Measurements from ENCODE around the gene PANX1. TPM values are rescaled to one million over a fixed set of nuclear protein-coding genes. Genes with fewer than 3 reads are reported as not detected.
"Not testable (repeated sequence)": the region's sequence is repeated elsewhere in the genome, so short reads cannot be mapped to it uniquely, and the experiment has no call there.

Gene PANX1, protein sequence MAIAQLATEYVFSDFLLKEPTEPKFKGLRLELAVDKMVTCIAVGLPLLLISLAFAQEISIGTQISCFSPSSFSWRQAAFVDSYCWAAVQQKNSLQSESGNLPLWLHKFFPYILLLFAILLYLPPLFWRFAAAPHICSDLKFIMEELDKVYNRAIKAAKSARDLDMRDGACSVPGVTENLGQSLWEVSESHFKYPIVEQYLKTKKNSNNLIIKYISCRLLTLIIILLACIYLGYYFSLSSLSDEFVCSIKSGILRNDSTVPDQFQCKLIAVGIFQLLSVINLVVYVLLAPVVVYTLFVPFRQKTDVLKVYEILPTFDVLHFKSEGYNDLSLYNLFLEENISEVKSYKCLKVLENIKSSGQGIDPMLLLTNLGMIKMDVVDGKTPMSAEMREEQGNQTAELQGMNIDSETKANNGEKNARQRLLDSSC
- total RNA-seq (ENCODE audit: insufficient read depth, low replicate concordance), result 52.2 TPM

DNA sequence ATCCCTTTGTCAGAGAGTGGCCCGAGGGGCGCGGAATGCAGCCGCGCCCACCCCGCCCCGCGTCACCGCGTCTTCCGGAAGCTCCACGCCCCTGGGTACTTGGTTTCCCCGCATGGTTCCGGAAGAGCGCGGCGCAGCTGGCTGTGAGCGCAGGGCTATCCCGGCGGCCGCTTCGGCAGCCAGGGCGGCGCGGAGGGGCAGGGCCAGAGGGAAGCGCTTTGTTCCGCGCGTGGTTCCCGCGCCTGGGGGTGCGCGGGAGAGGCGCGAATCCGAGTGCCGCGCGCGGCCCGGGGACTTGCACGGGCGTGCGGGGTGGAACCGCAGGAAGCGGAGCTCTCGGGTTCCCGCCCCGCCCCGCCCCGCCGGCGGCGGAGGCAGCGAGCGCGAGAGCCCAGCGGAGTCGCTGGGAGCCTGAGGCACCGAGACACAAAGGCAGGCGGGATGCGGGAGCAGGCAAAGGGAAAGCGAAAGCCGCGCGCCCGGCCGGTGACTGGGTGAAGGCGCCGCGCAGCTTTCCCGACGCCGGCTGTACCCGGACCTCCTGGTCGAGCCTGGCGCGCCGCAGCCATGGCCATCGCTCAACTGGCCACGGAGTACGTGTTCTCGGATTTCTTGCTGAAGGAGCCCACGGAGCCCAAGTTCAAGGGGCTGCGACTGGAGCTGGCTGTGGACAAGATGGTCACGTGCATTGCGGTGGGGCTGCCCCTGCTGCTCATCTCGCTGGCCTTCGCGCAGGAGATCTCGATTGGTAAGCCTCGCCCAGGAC is at the start of gene PANX1:
Gene PANX1, plus strand, starts transcription at position 96 of the 766 bp plus-strand sequence. Its CDS starts 472 bp downstream, at position 568.
- DNase-seq (ENCODE audit: low spot score), result peak; percentile 89

DNA sequence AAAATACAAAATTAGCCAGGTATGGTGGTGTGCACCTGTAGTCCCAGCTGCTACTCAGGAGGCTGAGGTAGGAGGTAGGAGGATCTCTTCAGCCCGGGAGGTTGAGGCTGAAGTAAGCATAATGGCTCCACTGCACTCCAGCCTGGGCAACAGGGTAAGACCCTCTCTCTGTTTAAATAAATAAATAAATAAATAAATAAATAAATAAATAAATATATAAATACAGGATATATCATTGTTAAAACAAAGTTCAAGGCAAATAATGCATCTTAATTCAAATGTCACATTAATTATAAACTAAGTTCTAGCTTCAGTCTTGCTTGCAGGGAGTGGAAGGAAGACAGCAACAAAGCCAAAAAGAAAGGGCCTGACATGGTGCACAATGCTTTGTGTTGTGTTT is 44.5 kb upstream of the PANX1 start:
- no peak for DNase-seq (ENCODE audit: low spot score)

DNA sequence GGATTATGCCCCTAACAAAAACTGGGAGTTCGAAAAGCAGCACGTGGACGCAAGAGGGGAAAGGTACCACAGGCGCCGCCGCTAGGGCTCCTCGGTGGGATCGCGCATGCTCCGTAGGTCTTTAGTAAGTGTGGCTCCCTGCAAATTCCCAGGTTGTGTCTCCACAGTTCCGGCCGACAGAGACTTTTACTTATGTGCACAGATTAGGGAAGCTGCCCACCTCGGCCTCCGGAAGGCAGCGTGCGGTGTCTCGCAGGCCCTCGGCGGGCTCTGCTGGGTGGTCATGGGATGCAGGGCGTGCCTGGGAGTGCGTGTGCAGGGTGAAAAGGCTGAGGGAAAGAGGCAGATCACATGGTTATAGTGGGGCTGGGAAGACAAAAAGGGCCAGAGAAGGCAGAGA is 39.7 kb upstream of the PANX1 start:
- no peak for DNase-seq (ENCODE audit: low spot score)

DNA sequence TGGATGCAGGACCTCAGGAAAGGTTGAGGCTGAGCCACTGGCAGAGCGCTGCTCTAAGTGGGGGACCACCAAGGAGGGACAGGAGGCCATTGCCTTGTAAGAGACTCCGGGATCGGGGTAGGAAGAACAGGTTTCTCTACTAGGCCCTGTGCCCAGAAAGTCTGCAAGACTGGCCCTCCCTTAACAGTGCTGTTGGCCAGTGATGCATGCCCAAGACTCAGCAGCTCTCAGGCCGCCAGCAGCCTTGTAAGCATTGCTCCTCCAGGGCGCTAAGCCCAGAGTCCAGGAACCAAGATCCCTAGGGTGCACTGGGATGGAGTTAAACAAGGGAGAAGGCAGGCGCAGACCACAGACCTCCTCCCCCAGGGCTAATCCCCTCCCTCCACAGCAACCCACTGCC is 39.3 kb upstream of the PANX1 start:
- DNase-seq (ENCODE audit: low spot score), result no peak

DNA sequence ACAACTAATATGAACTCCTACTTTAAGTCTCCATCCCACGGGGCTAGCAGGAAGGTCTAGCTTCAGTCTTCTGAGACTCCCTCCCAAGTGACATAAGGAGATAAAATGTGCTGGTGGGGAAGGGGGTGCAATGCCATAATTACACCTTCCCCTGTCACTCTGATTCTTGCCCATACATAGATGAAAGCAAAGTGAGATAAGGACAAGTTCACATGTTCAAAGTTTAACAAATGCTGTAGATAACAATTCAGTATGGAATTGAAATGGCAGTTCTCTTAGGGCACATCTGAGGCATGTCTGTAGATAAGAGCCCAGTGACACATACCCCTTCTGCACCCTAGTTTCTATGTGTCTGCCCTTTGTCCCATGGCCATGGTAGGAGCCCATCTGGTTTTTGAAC is 38.2 kb upstream of the PANX1 start:
- DNase-seq (ENCODE audit: low spot score), result no peak

DNA sequence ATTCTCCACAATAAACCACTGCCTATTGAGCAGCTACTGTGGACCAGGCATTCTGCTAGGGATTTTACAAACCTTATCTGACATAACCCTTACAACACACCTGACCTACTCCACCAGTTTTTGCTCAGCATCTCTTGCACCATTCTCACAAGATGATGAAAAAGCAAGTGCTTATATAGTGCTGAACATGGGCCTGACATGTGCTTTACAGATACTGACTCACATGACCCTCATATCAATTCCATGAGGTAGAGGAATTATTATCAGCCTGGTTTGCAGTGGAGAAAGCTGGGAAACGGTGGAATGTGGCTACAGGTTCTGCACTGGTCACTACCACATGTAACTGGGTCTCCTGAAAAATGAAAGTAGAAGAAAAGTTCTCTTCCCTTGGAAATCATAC is 37.5 kb upstream of the PANX1 start:
- no peak for DNase-seq (ENCODE audit: low spot score)

DNA sequence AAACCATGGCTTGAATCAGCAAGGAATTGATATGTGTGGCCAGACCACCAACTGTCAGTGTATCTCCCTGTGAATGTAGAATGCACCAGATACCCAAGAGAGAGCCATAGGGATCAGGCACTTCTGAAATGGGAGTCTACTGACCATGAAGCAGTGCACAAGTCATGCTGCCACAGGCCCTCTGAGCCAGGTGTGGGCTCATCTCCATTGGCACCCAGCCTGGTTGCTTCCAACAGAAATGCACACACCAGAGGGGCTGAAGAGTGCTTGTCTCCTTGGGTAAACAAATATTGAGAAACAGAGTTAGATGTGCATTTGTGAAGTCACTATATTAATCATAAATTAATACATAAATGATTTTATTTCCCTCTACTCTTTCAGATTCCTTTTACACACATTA is 28.4 kb upstream of the PANX1 start:
- no peak for DNase-seq (ENCODE audit: low spot score)

DNA sequence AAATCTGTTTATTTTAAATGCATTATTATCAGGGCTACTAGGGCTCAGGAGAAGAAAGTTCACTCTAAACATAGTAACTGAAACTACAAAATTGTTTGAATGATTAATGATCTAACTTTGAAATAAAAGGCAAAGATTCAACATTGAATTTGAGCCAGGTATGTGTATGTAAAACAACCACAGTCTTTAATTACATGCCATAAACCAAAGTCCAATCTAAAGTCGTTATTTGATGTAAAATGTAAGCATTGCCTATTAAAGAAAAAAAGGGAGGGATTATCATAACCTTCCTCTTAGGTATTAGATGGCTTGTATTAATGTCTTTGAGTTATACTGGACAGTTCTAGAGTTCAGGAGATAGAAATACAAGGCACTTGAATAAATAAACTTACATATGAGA is 25.2 kb upstream of the PANX1 start:
- DNase-seq (ENCODE audit: low spot score), result no peak

DNA sequence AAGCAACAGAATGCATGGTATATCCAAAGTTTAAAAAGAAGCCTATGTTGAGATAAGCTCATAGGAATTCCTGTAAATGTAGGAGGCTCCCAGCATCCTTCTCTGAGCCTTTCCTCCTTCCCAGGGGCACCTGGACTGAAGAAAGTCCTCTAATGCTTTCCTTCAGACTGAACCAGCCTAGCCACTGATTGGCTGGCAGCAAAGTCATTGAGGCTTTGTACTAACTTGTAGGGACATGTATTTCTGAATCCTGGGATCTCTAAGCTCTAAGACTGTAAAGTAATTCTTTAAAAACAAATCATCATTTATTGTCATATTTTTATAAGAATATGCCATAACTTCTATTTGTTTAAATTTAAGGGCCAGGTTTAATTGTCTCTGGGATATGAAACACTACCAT is 23.9 kb upstream of the PANX1 start:
- no peak for DNase-seq (ENCODE audit: low spot score)

DNA sequence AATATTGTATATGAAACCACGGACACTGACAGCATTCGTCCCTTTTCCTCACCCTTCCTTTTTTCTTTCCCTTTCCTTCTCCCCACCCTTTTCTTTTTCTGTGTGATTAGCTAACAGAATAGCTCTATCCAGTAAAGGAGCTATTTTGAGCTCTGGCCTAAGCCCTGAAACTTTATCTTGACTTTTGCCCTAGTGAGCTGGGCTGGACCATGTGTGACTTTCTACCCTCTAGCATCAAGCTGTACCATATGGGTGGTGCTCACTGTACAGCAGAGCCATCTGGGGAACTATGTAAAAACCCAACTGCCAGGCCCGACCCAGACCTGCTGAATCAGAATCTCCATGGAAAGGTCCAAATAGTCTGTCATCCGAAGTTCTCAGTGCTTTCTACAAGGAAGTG is 21.9 kb upstream of the PANX1 start:
- DNase-seq (ENCODE audit: low spot score), result no peak

DNA sequence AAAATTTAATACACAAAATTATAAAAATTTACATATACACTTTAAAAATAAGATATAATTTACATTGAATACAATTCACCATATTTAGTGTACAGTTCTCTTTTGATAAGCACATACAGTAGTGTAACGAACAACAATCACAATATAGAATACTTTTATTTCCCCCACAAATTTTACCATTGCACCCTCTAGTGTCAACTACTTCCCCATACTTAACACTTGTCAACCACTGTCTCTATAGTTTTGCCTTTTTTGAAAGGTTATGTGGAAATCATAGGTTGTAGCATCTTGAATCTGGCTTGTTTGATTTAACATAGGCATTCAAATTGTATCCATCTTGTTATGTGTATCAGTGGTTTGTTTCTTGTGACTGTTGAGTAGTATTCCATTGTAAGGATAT is 21.3 kb upstream of the PANX1 start:
- no peak for DNase-seq (ENCODE audit: low spot score)

DNA sequence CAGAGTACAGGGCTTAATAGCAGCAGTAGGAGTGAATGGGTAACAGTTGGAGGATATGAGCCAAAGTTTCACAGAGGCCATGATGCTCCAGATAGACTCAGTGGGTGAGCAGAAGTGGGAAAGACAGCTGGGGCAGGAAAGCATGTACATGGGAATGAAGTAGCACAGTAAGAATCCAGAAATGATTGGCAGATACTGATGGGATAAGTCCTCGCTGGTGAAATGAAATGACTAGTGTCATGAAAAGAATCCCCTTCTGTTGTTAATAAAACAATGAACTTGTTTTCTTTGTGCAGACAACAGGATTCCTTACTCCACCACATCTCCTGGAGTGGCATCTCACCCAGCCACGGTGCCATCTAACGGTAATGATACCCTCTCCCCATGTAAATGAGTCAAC is 17.4 kb upstream of the PANX1 start:
- no peak for DNase-seq (ENCODE audit: low spot score)

DNA sequence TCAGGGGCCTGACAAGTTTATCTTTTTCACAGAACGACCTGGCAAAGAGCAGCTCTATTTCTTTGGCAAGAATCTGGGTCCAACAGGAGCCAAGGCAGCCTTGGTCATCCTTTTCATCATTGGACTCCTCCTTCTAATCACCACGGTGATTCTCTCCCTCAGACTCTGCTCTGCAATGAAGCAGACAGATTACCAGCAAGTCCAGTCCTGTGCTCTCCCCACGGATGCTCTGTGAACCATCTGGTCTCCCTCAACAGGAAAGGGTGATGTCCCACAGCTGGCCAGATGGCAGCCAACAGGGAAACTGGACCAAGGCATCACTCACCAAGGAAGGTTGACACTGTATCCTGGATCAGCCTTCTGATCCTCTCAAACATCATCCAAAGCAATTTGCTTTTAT is 17.0 kb upstream of the PANX1 start:
- DNase-seq (ENCODE audit: low spot score), result peak; percentile 12

DNA sequence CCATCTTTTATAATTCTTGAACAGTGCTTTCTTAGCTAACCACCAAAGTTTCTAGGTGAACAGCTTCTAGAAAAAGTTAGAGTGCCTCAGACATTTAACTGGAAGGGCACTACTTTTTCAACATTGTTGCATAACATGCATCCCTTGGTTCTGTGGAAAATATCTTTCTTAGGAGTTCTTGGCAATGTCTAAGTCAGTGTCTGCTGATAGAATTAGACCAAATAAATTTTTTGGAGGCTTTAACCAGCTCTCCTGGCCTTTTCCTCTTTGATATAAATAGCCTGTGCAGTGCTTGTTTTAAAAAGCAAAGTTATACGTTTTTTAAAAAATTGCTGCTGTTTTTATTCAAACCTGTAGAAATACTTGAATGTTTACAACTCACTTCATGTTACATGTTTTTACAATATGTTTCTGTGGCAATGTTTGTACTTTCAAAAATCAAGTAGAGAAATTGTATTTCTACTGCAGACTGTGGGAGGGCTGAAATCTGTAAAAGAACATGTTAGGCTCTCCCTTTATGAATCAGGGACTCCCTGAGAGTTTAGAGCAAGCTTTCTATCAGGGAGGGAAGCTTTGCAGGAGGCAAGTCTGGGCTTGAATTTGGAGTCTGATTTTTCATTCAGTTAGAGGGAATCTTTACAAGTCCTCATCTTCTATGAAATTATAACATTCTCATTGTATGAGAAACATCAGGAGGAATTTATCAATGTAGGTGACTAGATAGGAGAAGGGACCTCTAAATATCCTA is 16.3 kb upstream of the PANX1 start:
- peak; percentile 64 for DNase-seq (ENCODE audit: low spot score)

DNA sequence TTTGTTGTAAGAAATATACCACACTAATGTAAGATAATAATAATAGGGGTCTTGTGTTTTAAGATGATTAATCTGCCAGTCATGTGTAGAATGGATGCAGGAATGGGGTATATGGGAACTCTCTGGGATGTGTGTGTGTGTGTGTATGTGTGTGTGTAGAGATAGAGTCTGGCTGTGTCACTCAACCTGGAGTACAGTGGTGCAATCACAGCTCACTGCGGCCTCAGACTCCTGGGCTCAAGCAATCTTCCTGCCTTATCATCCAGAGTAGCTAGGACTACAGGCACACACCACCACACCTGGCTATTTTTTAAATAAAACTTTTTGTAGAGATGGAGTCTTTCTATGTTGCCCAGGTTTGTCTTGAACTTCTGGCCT is 11.5 kb upstream of the PANX1 start:
- no peak for DNase-seq (ENCODE audit: low spot score)

DNA sequence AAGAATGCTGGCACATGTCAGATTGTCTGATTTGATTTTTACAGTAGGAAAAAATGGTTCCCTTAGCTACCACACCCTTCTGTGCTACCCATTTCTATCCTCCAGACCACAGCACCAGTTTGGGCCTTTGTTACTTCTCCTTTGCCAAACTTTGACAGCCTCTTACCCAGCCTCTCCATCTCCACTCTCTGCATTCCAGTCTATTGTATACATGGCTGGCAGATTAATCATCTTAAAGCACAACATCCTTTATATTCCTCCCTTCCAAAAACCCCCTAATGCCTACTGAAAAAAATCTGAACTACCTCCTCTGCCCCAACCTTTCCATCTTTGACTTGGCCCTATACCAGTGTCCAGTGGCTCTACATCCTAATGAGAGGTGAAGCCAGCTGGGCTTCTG is 10.8 kb upstream of the PANX1 start:
- no peak for DNase-seq (ENCODE audit: low spot score)

DNA sequence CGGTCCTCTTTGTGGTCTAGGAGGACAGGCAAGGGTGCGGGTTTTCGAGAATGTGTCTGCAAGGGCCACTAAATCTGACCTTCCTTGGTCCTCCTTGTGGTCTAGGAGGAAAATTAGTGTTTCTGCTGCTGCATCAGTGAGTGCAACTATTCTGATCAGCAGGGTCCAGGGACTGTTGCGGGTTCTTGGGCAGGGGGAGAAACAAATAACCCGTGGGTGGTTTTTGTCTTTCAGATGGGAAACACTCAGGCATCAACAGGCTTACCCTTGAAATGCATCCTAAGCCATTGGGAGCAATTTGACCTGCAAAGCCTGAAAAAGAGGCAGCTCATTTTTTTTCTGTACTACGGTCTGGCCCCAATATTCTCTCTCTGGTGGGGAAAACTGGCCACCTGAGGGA is 9.0 kb upstream of the PANX1 start:
- DNase-seq (ENCODE audit: low spot score), result not testable (repeated sequence)

DNA sequence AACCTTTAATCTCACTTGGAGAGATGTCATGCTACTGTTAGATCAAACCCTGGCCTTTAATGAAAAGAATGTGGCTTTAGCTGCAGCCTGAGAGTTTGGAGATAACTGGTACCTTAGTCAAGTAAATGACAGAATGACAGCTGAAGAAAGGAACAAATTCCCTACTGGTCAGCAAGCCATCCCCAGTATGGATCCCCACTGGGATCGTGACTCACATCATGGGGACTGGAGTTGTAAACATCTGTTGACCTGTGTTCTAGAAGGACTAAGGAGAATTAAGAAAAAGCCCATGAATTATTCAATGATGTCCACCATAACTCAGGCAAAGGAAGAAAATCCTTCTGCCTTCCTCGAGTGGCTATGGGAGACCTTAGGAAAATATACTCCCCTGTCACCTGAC is 8.1 kb upstream of the PANX1 start:
- DNase-seq (ENCODE audit: low spot score), result not testable (repeated sequence)

DNA sequence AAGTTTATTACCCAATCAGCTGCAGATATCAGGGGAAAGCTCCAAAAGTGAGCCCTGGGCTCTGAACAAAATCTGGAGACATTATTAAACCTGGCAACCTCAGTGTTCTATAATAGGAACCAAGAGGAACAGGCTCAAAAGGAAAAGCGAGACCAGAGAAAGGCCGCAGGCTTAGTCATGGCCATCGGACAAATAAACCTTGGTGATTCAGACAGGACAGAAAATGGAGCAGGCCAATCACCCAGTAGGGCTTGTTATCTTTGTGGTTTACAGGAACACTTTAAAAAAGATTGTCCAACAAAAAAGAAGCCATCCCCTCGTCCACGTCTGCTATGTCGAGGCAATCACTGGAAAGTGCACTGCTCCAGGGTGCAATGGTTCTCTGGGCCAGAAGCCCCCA is 7.7 kb upstream of the PANX1 start:
- no peak for DNase-seq (ENCODE audit: low spot score)

DNA sequence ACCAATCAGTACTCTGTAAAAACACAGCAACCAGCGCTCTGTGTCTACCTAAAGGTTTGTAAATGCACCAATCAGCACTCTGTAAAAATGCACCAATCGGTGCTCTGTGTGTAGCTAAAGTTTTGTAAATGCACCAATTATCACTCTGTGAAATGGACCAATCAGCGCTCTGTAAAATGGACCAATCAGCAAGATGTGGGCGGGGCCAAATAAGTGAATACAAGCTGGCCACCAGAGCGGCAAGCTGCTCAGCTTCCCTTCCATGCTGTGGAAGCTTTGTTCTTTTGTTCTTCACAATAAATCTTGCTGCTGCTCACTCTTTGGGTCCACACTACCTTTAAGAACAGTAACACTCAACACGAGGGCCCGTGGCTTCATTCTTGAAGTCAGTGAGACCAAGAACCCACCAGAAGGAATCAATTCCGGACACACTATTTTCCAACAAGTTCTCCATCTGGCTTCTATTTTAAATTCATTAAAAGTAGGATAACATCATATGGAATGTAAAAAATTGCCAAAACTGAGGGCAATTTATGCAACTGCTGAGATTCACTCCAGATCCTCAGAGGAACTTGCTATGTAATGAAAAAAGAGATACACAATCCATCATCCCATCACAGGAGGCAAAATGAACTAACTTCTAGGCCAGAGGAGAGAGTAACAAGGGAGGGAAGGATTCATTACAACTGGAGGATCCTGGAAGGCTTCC is 3.1 kb upstream of the PANX1 start:
- DNase-seq (ENCODE audit: low spot score), result no peak

DNA sequence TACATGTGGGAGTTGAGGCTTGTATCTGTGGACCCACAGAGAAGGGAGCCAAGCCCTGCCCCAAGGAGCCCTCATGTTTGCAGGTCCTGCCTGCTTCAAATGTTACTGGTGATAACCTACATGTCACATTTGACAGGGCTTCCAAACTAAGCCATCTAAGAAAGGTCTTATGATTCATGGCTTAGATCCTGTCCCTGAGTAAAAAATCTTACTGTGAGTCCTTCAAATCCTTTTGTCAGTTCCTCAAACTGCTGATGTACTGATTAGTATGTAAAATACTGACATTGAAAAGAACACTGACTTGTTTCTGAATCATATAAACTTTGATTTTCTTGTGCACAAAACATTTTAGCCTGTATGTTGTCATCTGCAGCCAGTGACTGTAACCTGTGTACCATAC is 1.0 kb upstream of the PANX1 start:
- DNase-seq (ENCODE audit: low spot score), result no peak

DNA sequence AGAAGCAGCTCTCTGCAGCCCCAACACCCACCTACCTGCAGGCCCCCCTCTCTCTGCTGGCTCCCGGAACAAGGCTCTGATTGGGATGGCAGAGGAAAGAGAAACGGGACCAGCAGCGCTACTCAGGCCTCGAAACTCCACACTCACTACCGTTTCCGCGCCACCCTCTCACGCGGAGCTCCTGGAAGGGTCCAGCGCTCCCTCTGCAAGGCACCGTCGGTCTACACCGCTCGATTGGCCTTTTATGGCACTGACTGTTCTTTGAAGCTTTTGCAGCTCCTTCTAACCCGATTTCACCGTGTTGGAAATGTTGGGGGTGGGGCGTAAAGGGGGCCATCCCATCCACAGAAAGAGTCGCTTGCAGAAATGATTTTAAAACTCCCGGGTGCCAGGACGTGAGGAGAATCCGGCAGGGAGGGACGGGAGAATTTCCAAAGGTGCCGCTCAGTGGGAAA is 323 bp upstream of the PANX1 start:
- no peak for DNase-seq (ENCODE audit: low spot score)

All from umbilical cord (tissue), 2 donors.